GM23248 (cell line): ENCODE data around the gene STARD13.

Experiments
- EZH2 ChIP-seq: fragments of 200-600 bp; sonication (generic); IDR thresholded peaks from 2 replicates; pipeline ENCODE4 v1.6.1; 2018; ENCODE audit warnings: antibody characterized with exemption, mild to moderate bottlenecking; ENCODE audit not compliant: insufficient read depth, poor library complexity, severe bottlenecking
- EZH2phosphoT487 ChIP-seq: fragments of 200-600 bp; sonication (generic); IDR thresholded peaks from 2 replicates; pipeline ENCODE4 v1.6.1; 2018; ENCODE audit warnings: antibody characterized with exemption, moderate library complexity, mild to moderate bottlenecking, low read depth; ENCODE audit not compliant: insufficient read depth

DNA sequence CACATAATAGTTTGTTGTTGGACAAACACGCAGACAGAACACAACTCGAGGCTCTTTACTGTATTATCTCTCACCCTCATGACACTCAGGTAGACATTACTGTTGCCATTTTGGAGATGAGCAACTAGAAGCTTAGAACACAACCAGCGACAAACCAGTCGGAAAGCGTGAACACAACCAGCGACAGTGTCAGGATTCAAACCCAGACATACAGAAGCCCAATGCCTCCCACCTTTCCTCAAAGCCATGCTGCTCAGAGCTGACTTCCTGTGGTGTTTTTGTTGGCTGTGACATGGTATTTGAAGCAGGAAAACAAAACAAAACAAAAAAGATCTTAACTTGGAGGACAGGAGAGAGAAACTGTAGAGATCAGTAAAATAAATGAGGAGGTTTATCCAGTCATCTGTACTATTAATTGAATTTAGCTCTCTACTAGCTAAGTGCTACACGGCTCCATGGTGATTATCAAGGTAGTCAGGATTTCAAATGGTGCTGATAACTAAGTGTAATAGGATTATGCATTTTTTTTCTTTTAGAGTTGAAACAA is 92.1 kb downstream of the STARD13 start:
- TF ChIP-seq EZH2 (no peak), EZH2phosphoT487 (no peak)
